Measurements from ENCODE around the gene VAV2.

VAV2 gene

DNA sequence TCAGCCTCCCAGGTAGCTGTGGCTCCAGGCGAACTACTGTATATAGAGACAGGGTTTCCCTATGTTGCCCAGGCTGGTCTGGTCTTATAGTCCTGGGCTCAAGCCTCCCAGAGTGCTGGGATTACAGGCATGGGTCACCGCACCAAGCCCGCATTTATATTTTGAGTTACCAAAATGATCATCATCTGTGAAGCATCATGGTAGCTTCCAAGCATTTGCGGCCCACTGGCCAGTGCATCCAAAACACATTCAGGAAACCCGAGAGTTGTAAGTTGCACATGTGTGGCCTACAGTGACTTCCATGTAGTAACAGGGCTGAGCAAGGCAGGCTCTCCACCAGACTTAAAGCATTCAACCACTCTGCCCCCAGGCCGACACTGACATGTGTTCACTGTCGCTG, 35.4 kb upstream of the VAV2 start:
- no peak for DNase-seq

DNA sequence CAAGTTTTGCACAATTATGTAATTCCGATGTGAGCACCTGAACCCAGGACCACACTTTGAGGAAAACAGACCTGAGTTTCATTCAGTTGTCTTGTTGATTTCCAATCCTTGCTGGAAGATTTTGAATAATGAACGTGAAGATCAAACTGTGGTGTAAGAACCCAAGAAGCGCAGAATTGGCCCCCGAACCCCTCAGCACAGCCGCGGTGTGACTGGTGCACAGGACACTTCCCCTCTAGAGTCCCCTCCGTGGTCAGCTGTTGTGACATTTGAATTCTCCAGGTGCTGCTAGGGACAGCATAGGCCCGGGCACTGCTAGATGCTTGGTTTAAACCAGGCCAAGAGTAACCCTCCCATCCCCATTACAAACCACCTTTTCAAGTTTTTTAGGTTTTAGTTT, 34.9 kb upstream of the VAV2 start:
- no peak for DNase-seq

DNA sequence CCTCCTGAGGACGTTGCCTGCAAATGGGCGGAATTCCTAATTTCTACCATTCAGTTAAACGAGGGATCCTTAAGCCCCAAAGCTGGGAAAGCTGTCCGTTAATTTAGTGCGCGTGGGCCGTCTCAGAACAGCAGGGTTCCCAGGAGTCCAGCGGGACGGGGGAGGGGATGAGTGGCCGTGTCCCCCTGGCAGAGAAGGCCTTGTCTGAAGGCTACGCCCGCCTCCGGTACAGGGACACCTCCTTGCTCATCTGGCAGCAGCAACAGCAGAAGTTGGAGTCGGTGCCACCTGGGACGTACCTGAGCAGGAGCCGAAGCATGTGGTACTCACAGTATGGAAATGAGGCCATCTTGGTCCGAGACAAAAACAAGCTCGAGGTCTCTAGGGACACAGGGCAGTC, 34.5 kb upstream of the VAV2 start:
- no peak for DNase-seq

DNA sequence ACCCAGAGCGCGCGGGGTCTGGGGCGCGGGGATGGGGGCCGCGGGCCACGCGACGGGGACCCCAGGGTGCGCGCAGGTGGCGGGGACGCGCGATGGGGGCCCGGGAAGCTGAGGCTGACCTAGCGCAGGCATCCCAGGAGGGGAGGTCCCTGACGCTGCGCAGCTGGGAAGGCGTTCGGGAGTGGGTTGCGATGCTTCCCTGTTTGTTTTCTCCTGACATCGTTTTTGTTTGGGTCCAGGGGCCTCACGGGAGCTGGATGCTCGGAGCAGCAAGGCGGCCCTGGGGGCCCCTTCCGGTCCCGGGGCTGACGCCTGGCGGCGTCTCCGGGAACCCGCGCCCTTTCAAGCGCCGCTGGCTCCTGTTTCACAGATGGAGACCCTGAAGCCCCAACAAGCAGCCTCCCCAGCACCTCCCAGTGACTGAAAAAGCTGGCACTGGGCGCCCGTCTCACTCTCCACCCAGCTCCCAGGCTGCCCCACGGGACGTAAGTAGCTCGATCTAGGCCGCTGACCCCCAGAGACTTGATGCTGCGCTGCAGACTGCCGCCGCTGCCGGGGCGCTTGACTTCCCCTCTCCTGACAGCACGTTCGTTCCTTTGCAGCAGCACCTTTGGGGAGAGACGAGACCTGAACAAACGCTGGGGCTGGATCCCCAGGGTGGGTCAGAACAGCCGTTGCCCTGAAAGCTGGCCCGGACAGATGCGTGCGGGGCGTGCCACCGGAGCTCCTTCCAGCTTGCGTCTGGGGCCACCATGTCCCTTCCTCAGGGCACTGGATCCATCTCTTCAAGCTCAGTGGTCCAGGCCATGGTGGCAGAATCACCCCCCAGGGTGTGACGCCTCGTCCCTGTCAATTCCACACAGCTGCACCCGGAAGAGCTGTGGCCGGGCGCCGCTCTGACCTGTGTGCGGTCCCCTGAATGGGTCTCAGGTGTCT, 33.8 kb upstream of the VAV2 start:
- peak in 17 of 51 donors; percentile 17 to 68 (median 52) for DNase-seq

DNA sequence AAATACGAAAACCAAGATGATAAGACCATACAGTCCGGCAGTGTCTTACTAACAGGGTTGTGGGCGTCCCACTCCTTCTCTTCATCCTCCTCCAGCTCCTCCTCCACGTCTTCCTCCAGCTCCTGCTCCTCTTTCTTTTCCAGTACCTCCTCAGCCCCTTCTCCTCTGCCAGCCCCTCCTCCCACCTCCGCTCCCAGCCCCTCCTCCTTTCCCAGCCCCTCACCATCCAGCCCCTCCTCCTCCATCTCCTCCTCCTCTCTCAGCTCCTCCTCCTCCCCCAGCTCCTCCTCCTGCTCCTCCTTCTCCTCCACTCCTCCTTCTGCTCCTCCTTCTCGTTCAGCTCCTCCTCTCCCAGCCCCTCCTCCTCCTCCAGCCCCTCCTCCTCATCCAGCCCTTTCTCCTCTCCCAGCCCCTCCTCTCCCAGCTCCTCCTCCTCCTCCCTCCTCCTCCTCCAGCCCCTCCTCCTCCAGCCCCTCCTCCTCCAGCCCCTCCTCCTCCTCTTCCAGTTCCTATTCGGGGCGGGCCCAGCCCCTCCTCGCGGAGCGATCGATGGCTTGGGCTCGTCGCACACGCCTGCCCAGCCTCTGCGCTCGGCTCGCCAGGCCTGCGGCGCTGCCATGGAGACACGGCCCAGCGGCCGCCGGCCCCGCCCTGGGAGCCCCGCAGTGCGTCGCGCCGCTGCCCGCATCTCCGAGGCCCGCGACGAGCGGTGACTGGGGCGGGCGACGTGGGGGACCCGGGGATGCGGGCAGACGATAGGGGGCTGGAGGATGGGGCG, 32.9 kb upstream of the VAV2 start, which contains the start of gene BRD3OS:
Gene BRD3OS (plus strand): TSS at position 654 of the 778 bp plus-strand sequence. CDS start 1,267 bp downstream, outside the sequence.
- peak; percentile 50 to 100 (median 94) for DNase-seq

DNA sequence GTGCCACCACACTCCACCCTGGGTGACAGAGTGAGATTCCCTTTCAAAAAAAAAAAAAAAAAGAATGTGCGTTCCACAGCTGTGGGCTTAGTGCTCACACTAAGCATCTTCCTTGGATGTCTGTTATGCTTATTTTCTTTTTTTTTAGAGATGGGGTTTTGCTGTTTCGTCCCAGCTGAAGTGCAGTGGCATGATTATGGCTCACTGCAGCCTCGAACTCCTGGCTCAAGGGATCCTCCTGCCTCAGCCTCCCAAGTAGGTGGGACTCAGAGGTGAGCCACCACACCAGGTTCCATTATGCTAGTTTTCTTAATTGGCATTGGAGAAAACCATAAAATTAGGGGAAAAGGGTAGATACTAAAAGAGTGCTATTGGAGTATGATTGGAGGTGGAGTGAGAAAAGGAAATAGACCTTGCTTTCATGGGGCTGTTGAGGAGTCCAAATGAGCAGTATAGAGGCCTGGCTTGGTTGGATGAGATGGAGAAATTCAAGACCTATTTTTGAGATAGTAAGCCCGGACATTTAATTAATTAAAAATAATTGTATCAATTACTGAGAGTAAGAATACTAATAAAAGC, 32.2 kb upstream of the VAV2 start:
- DNase-seq = no peak

DNA sequence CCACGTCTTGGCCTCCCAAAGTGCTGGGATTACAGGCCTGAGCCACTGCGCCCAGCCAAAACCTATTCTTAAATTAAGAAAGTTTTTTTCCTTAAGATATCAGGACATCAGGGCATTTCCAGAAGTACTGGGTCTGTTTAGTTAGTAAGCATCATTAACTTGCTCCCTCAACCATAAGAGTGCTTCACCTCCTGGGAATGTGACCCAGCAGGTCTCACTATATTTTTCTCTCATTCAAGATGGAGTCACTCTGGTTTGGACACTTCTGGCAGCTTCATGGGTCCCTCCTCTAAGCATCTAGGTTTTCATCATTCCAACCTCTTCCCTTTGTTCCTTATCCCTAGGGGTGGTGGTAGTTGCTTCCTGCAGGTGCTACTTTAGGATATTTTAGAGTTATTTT, 22.8 kb upstream of the VAV2 start:
- DNase-seq = no peak

DNA sequence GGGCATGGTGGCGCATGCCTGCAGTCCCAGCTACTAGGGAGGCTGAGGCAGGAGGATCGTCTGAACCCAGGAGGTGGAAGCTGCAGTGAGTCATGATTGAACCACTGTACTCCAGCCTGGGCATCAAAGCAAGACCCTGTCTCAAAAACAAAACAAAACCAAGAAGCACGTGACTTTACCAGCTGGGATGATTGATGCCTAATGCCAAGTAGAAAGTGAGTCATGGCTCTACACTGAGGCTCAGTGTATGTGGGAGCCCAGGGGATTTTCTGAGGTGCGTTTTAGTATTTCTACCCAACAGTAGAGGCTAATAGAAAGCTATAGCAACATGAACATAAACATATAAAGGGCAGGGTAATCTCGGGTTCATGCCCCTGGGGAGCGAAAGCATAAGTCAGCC, 19.3 kb upstream of the VAV2 start:
- DNase-seq = no peak

DNA sequence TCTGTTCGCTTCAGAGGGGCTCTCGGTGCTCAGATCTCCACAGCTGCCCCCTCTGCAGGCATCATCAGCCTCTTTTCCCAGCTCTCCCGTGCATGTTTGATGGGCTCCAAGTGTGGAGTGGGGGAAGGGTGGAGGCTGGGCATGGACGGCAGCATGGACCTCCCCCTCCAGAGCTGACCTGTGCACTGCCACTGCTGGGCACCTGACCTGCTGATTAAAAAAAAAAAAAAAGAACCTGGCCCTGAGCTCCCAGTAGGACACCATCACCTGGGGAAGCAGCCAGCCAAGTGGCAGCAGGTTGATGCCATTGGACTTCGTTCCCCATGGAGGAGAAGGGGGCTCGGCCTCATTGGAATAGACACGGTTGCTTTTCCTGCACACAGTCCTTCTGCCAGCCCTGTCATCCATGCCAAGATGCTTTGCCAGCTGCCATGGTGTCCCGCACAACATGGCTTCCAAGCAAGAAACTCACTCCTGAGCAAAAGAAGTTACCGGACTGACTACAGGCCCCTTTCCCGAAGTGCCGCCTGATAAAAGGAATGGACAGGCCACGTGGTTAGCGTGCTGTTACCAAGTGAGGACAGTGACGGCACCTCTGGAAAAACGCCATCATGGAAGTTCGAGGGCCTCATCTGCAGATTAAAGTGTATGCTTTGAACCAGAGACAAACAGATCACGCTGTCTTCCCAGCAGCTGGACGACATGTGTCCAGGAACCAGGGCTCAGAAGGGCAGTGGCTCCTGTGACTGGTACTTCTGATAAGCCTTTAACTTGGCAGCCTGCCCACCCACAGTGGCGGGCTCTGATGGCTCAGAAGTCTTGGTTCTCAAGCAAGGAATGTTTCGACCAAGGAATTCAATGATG, 18.4 kb upstream of the VAV2 start:
- peak in 1 of 51 donors; percentile 12 for DNase-seq

DNA sequence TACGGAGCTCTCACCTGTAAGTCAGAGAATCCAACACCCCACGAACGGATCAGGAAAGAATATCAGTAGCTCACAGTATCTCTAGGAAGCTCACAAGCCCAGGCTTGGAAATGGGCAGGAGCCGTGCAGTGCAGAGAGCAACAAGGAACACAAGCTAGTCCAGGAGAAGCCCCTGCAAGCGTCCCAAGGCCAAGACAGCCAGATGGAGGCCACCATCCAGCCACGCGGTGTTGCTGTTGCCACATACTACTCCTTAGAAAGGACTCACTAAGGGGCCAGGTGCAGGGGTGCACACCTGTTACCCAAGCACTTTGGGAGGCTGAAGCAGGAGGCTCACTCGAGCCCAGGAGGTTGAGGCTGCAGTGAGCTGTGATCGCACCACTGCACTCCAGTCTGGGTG, 15.4 kb upstream of the VAV2 start:
- no peak for DNase-seq

DNA sequence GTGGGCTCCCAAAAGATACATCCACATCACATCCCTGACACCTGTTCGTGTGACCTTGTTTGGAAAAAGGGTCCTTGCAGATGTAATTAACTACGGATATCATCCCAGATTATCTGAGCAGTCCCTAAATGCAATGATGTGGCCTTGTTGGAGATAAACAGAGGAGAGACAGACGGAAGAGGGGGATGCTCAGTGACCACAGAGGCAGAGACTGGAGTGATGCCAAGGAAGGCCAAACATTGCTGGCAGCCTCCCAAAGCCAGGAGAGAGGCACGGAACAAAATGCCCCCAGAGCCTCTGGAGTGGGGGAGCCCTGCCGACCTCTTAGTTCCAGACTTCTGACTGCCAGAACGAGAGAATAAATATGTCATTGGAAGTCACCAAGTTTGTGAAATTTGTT, 15.0 kb upstream of the VAV2 start:
- DNase-seq = no peak

DNA sequence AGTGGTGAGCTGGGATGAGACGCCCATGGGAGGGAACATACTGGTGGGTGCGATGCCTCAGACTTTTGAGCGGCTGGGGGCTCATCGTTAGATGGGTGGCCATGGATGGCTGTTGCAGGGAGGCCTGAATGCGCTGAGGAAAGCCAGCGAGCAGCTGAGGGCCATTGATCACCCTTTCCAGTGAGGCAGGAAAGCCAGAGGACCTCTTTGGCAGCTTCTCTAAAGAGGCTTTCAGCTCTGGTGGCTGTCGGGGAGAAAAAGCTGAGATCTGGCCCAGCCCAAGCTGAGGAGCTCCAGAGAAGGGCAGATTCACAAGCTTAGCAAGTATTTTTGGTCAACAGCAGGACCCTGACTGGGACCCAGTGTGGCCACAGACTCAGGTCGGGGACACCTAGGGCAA, 13.3 kb upstream of the VAV2 start:
- no peak for DNase-seq

DNA sequence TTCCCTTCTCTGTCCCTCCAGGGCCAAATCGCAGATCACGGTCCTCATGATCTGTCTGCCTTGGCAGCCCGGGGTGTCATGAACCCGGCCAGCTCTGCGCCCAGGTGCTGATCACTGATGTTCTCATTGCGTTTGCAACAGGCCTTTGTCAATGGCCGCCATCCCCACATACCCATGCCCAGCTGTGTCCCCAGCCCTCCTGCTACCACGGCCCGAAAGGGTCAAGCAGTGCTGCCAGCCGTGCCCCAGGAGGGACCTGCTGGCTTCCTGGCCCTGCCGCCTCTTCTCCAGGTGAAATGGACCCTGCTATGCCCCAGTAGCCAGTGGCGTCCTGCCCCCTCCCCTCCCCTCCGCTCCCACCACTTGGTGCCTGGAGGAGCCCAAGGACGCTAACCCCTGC, 12.8 kb upstream of the VAV2 start:
- DNase-seq = no peak

DNA sequence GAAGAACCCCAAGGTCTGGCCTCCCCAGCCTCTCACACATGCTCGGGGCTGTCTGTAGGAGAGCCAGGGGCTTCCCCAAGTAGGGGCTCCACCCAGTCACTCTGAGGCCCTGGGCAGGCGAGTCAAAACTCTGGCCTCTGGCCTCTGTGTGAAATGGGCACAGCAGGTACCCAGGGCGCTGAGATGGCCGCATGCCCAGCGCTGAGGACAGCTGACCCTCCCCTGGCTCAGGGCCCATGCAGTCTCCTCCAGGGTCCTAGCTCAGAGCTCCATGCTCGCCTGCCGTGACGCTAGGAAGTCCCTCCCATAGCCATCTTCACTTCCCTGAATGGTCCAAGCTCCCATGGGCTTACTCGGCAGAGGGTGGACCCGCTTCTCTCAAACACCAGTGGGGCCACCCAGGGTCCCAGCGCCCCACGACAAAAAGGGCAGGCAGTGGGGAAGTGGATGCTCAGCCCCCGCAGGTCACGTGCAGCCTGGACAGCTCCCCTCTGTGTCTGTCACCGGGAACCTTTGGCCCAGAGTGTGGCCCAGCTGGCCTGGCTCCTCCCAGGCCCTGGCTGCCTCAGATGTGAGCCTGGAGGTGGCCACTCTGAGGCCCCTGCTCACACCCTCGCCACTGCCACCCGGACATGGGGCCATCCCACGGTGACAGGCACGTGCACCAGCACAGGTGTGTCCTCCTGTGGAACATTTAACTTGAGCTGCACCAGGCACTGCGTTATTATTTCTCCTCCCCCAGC, 12.2 kb upstream of the VAV2 start:
- no peak for DNase-seq

DNA sequence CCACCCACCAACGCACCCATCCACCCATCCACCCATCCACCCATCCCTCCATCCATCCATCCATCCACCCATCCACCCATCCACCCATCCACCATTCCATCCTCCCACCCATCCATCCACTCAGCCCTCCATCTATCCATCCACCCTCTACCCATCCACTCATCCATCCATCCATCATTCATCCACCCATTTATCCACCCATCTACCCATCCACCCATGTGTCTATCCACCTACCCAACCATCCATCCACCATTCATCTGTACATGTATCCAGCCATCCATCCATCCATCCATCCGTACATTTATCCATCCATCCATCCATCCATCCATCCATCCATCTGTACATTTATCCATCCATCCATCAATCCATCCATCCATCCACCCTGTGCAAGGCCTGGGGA, 11.1 kb upstream of the VAV2 start:
- no peak for DNase-seq

DNA sequence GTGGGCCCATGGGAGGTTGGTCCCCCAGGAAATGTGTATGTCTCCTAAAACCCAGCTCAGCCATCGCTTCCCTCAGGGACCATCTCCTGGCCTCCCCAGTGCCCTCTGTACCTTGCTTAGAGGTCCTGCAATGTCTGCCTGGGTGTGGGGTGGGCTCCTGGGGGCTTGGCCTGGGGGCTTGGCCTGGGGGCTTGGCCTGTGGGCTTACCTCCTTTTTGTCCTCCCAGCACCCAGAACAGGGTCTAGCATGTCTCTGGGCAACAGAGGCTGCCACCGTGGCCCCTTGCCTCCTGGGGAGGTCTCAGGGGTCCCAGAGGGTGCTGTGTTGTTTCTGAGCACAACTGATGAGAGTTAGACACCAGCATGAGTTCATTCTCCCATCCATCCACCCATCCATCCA, 10.7 kb upstream of the VAV2 start:
- no peak for DNase-seq

DNA sequence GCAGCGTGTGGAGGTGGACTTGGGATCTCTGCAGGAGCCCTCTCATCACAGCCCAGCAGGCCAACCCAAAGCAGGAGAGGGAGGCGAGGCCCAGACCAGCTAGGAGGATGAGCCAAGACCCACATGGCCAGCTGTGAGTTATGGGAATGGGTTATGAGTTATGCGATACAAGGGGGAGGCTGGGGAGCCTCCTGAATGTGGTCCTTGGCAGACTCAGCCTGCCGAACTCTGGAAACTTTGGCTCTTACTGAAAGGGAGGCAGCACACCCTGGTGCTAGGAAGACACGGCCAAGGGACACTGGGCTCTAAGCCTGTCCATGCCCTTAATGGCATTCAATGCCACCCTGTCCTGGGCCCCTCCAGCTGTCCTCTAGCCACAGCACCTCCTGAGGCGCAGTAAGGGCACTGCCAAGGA, 7.7 kb upstream of the VAV2 start:
- DNase-seq = no peak

DNA sequence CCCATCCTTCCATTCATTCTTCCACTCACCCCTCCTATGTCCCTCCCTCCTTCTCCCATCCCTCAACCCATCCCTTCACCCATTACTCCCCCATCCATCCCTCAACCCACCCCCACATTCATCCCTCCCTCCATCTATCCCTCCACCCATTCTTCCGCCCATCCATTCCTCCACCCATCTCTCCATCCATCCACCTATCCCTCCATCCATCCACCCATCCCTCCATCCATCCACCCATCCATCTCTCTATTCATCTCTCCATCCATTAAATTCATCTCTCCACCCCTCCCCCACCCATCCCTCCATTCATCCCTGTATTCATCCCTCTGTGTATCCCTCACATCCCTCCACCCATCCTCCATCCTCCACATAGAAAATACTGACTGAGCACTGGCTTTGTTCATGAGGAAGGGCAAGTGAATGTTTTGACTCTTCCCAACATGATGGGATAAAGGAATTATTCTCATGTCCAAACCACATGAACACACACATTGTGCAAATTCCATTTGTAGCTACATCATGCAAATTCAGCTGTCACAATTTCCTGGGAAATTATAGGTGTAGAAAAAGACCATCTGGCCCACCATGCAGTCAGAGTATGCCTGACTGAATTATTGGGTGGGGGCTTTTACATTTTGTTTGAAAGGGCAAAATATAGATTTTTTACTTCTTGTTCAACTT, 6.9 kb upstream of the VAV2 start:
- no peak for DNase-seq

DNA sequence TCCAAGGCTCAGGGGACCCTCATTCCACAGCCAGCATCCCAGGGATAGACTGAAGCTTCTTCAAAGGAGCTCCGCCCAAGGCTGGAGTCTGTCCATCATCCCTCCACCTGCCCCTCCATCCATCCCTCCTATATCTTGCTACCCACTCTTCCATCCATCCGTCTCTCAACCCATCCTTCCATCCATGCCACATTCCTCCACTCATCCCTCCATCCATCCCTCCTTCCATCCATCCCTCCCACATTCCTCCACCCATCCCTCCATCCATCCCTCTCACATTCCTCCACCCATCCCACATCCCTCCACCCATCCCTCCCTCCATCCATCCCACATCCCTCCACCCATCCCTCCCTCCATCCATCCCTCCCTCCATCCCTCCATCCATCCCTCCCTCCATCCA, 5.5 kb upstream of the VAV2 start:
- DNase-seq = no peak
